ENCODE measurements around the gene KRTAP1-5. TPM values are rescaled to one million over a fixed set of nuclear protein-coding genes. Genes with fewer than 3 reads are reported as not detected.
"Not testable (repeated sequence)": the region's sequence is repeated elsewhere in the genome, so short reads cannot be mapped to it uniquely, and the experiment has no call there.

KRTAP1-5 gene
- total RNA-seq, 1 donor from 2014 or later, result not detected

DNA sequence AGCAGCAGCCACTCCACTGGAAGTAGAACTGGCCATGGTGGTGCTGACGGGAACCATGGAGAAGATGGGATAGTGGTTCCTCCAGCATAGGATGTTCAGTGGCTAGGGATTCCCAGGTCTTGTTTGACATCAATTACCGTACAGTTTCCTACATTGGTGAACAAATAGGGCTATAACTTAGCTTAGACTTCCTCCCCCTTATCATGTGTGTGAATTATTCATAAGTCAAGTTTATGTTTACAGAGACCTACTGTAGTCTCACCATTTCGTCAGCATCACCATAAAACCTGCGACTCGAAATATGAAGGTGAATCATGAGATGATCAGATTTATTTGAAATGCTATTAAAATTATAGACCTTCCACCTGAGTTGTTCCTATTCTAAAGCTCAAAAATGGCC lies 31.7 kb upstream of the KRTAP1-5 start:
- Histone ChIP-seq H4K20me1 (ENCODE audit: insufficient read depth, low read length) (no peaks in the 10 kb centered on the region), H2AFZ (ENCODE audit: low read depth, low read length) (peak overlapping the region; percentile 33), H3K4me3 (ENCODE audit: insufficient read depth, low read depth, low read length) (no peak overlapping the region), H3K36me3 (ENCODE audit: insufficient read depth, low read length) (no peaks in the 10 kb centered on the region), H3K4me1 (ENCODE audit: insufficient read depth, low read length) (peaks cover 44% of the 10 kb centered on the region), H3K9ac (ENCODE audit: low read length) (peak overlapping the region; percentile 43), H3K79me2 (ENCODE audit: insufficient read depth, low read length) (no peaks in the 10 kb centered on the region), H3K4me2 (ENCODE audit: low read length) (peak overlapping the region; percentile 62), H3K27ac (ENCODE audit: low read depth, low read length) (peak overlapping the region; percentile 94), H3K27me3 (ENCODE audit: insufficient read depth, low read length) (no peaks in the 10 kb centered on the region), H3K9me3 (ENCODE audit: insufficient read depth, low read depth, low read length) (no peaks in the 10 kb centered on the region)
- Mint-ChIP-seq H3K9me3 (ENCODE audit: unreplicated experiment) (peaks cover 2% of the 10 kb centered on the region), H3K27ac (ENCODE audit: unreplicated experiment) (peak overlapping the region; percentile 98), H3K27me3 (ENCODE audit: low read depth, unreplicated experiment) (no peaks in the 10 kb centered on the region), H3K36me3 (ENCODE audit: low read depth, unreplicated experiment) (no peaks in the 10 kb centered on the region), H3K4me3 (ENCODE audit: unreplicated experiment) (no peak overlapping the region), H3K4me1 (ENCODE audit: low read depth, unreplicated experiment) (peaks cover 42% of the 10 kb centered on the region)
- no peak for TF ChIP-seq EZH2 (IDR thresholded peaks at IDR 0.05; ENCODE audit: insufficient read depth, low read length)
- TF ChIP-seq, protein P1, sequence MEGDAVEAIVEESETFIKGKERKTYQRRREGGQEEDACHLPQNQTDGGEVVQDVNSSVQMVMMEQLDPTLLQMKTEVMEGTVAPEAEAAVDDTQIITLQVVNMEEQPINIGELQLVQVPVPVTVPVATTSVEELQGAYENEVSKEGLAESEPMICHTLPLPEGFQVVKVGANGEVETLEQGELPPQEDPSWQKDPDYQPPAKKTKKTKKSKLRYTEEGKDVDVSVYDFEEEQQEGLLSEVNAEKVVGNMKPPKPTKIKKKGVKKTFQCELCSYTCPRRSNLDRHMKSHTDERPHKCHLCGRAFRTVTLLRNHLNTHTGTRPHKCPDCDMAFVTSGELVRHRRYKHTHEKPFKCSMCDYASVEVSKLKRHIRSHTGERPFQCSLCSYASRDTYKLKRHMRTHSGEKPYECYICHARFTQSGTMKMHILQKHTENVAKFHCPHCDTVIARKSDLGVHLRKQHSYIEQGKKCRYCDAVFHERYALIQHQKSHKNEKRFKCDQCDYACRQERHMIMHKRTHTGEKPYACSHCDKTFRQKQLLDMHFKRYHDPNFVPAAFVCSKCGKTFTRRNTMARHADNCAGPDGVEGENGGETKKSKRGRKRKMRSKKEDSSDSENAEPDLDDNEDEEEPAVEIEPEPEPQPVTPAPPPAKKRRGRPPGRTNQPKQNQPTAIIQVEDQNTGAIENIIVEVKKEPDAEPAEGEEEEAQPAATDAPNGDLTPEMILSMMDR (IDR thresholded peaks at IDR 0.05; ENCODE audit: insufficient read depth, low read depth, low read length), result no peak
- DNase-seq (ENCODE audit: low read depth) (peak; percentile 19), FAIRE-seq (no peak)

DNA sequence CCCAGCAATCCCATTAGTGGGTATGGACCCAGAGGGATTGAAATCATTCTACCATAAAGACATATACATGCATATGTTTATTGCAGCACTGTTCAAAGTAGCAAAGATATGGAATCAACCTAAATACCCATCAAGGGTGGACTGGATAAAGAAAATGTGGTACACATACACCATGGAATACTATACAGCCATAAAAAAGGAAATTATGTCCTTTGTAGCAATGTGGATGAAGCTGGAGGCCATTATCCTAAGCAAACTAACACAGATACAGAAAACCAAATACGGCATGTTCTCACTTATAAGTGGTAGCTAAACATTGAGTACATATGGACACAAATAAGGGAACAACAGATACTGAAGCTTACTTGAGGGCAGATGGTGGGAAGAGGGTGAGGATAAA lies 30.5 kb upstream of the KRTAP1-5 start:
- Histone ChIP-seq H3K4me2 (ENCODE audit: low read length) (no peak overlapping the region), H3K27ac (ENCODE audit: low read depth, low read length) (no peak overlapping the region), H3K27me3 (ENCODE audit: insufficient read depth, low read length) (no peaks in the 10 kb centered on the region), H3K4me3 (ENCODE audit: insufficient read depth, low read depth, low read length) (no peak overlapping the region), H3K36me3 (ENCODE audit: insufficient read depth, low read length) (no peaks in the 10 kb centered on the region), H3K9ac (ENCODE audit: low read length) (no peak overlapping the region), H4K20me1 (ENCODE audit: insufficient read depth, low read length) (no peaks in the 10 kb centered on the region), H3K9me3 (ENCODE audit: insufficient read depth, low read depth, low read length) (no peaks in the 10 kb centered on the region), H3K4me1 (ENCODE audit: insufficient read depth, low read length) (peaks cover 34% of the 10 kb centered on the region), H2AFZ (ENCODE audit: low read depth, low read length) (no peak overlapping the region), H3K79me2 (ENCODE audit: insufficient read depth, low read length) (no peaks in the 10 kb centered on the region)
- no peak for TF ChIP-seq EZH2 (IDR thresholded peaks at IDR 0.05; ENCODE audit: insufficient read depth, low read length)
- TF ChIP-seq, protein P1 (IDR thresholded peaks at IDR 0.05; ENCODE audit: insufficient read depth, low read depth, low read length), result no peak
- FAIRE-seq (no peak), DNase-seq (ENCODE audit: low read depth) (no peak)
- Mint-ChIP-seq H3K36me3 (ENCODE audit: low read depth, unreplicated experiment) (no peaks in the 10 kb centered on the region), H3K4me3 (ENCODE audit: unreplicated experiment) (no peak overlapping the region), H3K27me3 (ENCODE audit: low read depth, unreplicated experiment) (no peaks in the 10 kb centered on the region), H3K9me3 (ENCODE audit: unreplicated experiment) (peaks cover 2% of the 10 kb centered on the region), H3K27ac (ENCODE audit: unreplicated experiment) (no peak overlapping the region), H3K4me1 (ENCODE audit: low read depth, unreplicated experiment) (peaks cover 42% of the 10 kb centered on the region)

DNA sequence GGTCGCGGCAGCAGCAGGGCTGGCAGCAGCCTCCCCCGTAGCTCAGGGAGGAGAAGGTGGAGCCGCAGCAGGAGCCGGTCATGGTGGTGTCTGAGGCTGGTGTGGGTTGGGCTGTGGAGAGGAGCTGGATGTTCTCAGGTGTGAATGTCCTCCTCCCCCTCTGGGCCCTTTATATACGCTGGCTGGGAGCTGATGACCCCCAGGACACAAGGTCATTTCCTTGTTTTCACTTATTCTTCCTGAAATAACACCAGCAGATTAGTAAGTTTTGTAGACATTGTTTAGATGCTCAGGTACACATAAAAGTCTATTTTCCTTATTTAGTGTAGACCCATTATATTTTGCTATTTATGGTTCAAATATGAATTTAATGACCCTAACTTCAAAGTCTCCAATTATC lies 28.1 kb upstream of the KRTAP1-5 start, which contains the start of gene KRTAP2-2:
Gene KRTAP2-2, minus strand, starts transcription at position 101 of the 400 bp plus-strand sequence. Its CDS starts 19 bp downstream, at position 82.
- not testable (repeated sequence) for H3K27me3 Mint-ChIP-seq (ENCODE audit: low read depth, unreplicated experiment); H3K27ac ChIP-seq (ENCODE audit: low read depth, low read length); H4K20me1 ChIP-seq (ENCODE audit: insufficient read depth, low read length); H3K27me3 ChIP-seq (ENCODE audit: insufficient read depth, low read length); H3K4me2 ChIP-seq (ENCODE audit: low read length); FAIRE-seq; H3K4me3 Mint-ChIP-seq (ENCODE audit: unreplicated experiment); H3K9me3 Mint-ChIP-seq (ENCODE audit: unreplicated experiment); H2AFZ ChIP-seq (ENCODE audit: low read depth, low read length); H3K9me3 ChIP-seq (ENCODE audit: insufficient read depth, low read depth, low read length); H3K79me2 ChIP-seq (ENCODE audit: insufficient read depth, low read length); H3K4me3 ChIP-seq (ENCODE audit: insufficient read depth, low read depth, low read length); H3K9ac ChIP-seq (ENCODE audit: low read length); H3K36me3 Mint-ChIP-seq (ENCODE audit: low read depth, unreplicated experiment); H3K36me3 ChIP-seq (ENCODE audit: insufficient read depth, low read length); H3K27ac Mint-ChIP-seq (ENCODE audit: unreplicated experiment); DNase-seq (ENCODE audit: low read depth)
- H3K4me1 Mint-ChIP-seq (ENCODE audit: low read depth, unreplicated experiment), result peaks cover 21% of the 10 kb centered on the region
- H3K4me1 ChIP-seq (ENCODE audit: insufficient read depth, low read length), result peaks cover 16% of the 10 kb centered on the region

DNA sequence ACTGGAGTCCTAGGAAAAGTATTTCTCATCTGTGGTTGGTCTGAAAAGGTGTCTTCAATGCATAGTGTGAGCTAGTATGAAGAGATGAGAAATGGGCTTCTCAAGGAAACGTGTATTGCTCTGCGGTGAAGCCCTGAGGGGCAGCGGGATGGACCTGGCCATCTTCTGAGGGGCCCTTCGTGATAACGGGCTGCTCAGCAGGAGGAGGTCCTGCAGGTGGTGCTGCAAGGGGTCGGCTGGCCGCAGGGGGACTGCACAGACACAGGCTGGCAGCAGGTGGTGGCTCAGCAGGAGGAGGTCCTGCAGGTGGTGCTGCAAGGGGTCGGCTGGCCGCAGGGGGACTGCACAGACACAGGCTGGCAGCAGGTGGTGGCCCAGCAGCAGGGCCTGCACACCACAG lies 27.5 kb upstream of the KRTAP1-5 start:
- not testable (repeated sequence) for H3K36me3 ChIP-seq (ENCODE audit: insufficient read depth, low read length); H3K9ac ChIP-seq (ENCODE audit: low read length); H2AFZ ChIP-seq (ENCODE audit: low read depth, low read length); H3K27me3 Mint-ChIP-seq (ENCODE audit: low read depth, unreplicated experiment); H3K27ac Mint-ChIP-seq (ENCODE audit: unreplicated experiment); H3K9me3 ChIP-seq (ENCODE audit: insufficient read depth, low read depth, low read length); H3K4me2 ChIP-seq (ENCODE audit: low read length); H3K36me3 Mint-ChIP-seq (ENCODE audit: low read depth, unreplicated experiment); H3K27me3 ChIP-seq (ENCODE audit: insufficient read depth, low read length); H3K79me2 ChIP-seq (ENCODE audit: insufficient read depth, low read length); FAIRE-seq; H3K4me3 Mint-ChIP-seq (ENCODE audit: unreplicated experiment); H3K4me3 ChIP-seq (ENCODE audit: insufficient read depth, low read depth, low read length); H4K20me1 ChIP-seq (ENCODE audit: insufficient read depth, low read length); H3K27ac ChIP-seq (ENCODE audit: low read depth, low read length); DNase-seq (ENCODE audit: low read depth); H3K9me3 Mint-ChIP-seq (ENCODE audit: unreplicated experiment)
- H3K4me1 Mint-ChIP-seq (ENCODE audit: low read depth, unreplicated experiment), result peaks cover 20% of the 10 kb centered on the region
- peaks cover 12% of the 10 kb centered on the region for H3K4me1 ChIP-seq (ENCODE audit: insufficient read depth, low read length)
